MCF 10A (cell line): ENCODE measurements around the gene MTMR10. TPM values are rescaled to one million over a fixed set of nuclear protein-coding genes. Genes with fewer than 3 reads are reported as not detected.

Experiments used
- BruUV-seq: library from RNA; stranded (reverse); fragments of 400-500 nt; replicated peaks from 2 replicates; lab custom pipeline; 2021; lab: Mats Ljungman, UMichigan
- CTCF ChIA-PET: fragments of 300-600 bp; sonication (Branson Sonifier 250); formaldehyde crosslinking; extraction: SDS; loops from one replicate; lab custom pipeline; 2021; ENCODE audit warnings: antibody characterized with exemption, inconsistent platforms; lab: Yijun Ruan, JAX
- POLR2A ChIA-PET: fragments of 300-600, 350-650 bp; sonication (Branson Sonifier 250); formaldehyde crosslinking; extraction: SDS; loops from one replicate; lab custom pipeline; 2020; ENCODE audit warnings: antibody characterized with exemption, inconsistent platforms; lab: Yijun Ruan, JAX
- DNase-seq: peaks from one replicate; pipeline ENCODE4 v3.0.0-alpha.2; 2018; ENCODE audit not compliant: unreplicated experiment
- H3K27ac Mint-ChIP-seq: one replicate; pipeline ENCODE4 v1.8.0; 2022; ENCODE audit warnings: mild to moderate bottlenecking, low read depth, mixed read lengths; ENCODE audit not compliant: unreplicated experiment
- H3K27me3 Mint-ChIP-seq: one replicate; pipeline ENCODE4 v1.8.0; 2022; ENCODE audit warnings: mixed read lengths; ENCODE audit not compliant: insufficient read depth, unreplicated experiment
- H3K36me3 Mint-ChIP-seq: one replicate; pipeline ENCODE4 v1.8.0; 2022; ENCODE audit warnings: mild to moderate bottlenecking, moderate library complexity, mixed read lengths; ENCODE audit not compliant: insufficient read depth, unreplicated experiment
- H3K4me1 Mint-ChIP-seq: one replicate; pipeline ENCODE4 v1.8.0; 2022; ENCODE audit warnings: mixed read lengths; ENCODE audit not compliant: insufficient read depth, unreplicated experiment
- H3K4me3 Mint-ChIP-seq: one replicate; pipeline ENCODE4 v1.8.0; 2022; ENCODE audit warnings: mild to moderate bottlenecking, moderate library complexity, mixed read lengths; ENCODE audit not compliant: unreplicated experiment
- H3K9me3 Mint-ChIP-seq: one replicate; pipeline ENCODE4 v1.8.0; 2022; ENCODE audit warnings: mixed read lengths; ENCODE audit not compliant: unreplicated experiment
- intact Hi-C: fragments of 100-400 bp; cut with micrococcal nuclease; formaldehyde crosslinking; loops from 2 replicates; pipeline ENCODE4 v1.14.1; 2022
- total RNA-seq: library from RNA; stranded (reverse); gene quantifications from 2 replicates; pipeline ENCODE4 v1.2.3, GENCODE V29; 2022
- TF ChIP-seq, protein P1 (sequence below): fragments of 200-600 bp; IDR thresholded peaks from one replicate; pipeline ENCODE4 v1.8.0; 2022; ENCODE audit warnings: antibody characterized with exemption, mild to moderate bottlenecking; ENCODE audit not compliant: unreplicated experiment

Gene MTMR10
- total RNA-seq, 1 experiment from 2014 or later, result 11.4 TPM

DNA sequence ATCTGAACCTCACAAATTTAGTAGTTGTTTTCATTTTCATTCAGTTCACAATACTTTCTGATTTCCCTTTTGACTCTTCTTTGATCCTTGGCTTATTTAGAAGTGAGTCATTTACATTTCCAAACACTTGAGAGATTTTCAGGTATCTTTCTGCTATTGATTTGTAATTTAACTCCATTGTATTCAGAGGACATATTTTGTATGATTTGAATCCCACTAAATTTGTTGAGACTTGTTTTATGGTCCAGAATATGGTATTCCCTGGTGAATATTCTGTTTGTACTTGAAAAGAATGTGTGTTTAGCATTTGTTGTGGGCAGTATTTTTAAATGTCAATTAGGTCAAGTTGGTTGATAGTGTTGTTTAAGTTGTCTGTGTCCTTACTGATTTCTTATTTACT lies 58.1 kb downstream of the MTMR10 start:
- peaks cover 6% of the 10 kb centered on the region for H3K4me1 Mint-ChIP-seq
- no TSS peak for BruUV-seq
- H3K36me3 Mint-ChIP-seq, result peaks cover 80% of the 10 kb centered on the region
- intact Hi-C loops, result no loop called here
- peak overlapping the region; percentile 18 for H3K27ac Mint-ChIP-seq
- TF ChIP-seq, protein P1, sequence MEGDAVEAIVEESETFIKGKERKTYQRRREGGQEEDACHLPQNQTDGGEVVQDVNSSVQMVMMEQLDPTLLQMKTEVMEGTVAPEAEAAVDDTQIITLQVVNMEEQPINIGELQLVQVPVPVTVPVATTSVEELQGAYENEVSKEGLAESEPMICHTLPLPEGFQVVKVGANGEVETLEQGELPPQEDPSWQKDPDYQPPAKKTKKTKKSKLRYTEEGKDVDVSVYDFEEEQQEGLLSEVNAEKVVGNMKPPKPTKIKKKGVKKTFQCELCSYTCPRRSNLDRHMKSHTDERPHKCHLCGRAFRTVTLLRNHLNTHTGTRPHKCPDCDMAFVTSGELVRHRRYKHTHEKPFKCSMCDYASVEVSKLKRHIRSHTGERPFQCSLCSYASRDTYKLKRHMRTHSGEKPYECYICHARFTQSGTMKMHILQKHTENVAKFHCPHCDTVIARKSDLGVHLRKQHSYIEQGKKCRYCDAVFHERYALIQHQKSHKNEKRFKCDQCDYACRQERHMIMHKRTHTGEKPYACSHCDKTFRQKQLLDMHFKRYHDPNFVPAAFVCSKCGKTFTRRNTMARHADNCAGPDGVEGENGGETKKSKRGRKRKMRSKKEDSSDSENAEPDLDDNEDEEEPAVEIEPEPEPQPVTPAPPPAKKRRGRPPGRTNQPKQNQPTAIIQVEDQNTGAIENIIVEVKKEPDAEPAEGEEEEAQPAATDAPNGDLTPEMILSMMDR, result no peak
- ChIA-PET CTCF (interaction anchor here (1.2 kb wide), 1 partner anchor 196 kb away, joined by 3 read pairs; no protein-coding TSS in a partner anchor), POLR2A (interaction anchor here (0.8 kb wide), 1 partner anchor 27 kb away, joined by 3 read pairs; no protein-coding TSS in a partner anchor)
- no peak overlapping the region for H3K4me3 Mint-ChIP-seq
- no peak for DNase-seq
- no peaks in the 10 kb centered on the region for H3K27me3 Mint-ChIP-seq
- H3K9me3 Mint-ChIP-seq, result no peaks in the 10 kb centered on the region

DNA sequence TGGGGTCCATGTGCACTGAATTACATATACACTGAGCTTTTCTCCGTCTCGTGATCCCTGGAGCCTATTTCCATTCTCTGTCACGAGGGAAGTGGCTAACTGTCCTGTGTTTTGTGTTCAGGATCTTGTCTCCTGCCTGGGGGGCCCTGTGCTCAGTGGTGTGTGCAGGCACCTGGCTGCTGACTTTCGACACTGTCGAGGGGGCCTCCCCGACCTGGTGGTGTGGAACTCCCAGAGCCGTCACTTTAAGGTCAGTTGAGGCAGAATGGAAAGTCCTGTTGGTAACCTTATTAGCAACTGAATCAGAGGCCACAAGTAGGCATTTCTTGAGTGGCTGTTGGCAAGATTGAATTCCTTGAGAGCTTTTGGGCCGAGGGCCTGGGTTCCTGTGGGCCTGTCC lies 61.0 kb downstream of the MTMR10 start:
- no TSS peak for BruUV-seq
- intact Hi-C loops, result no loop called here
- no peaks in the 10 kb centered on the region for H3K27me3 Mint-ChIP-seq
- peaks cover 71% of the 10 kb centered on the region for H3K36me3 Mint-ChIP-seq
- POLR2A ChIA-PET, result interaction anchor here (1.1 kb wide), 1 partner anchor 12 kb away, joined by 5 read pairs; no protein-coding TSS in a partner anchor
- peaks cover 6% of the 10 kb centered on the region for H3K4me1 Mint-ChIP-seq
- H3K9me3 Mint-ChIP-seq, result no peaks in the 10 kb centered on the region
- TF ChIP-seq, protein P1, result no peak
- no peak overlapping the region for H3K27ac Mint-ChIP-seq
- CTCF ChIA-PET, result interaction anchor here (1.2 kb wide), 1 partner anchor 71 kb away, joined by 4 read pairs; no protein-coding TSS in a partner anchor
- no peak for DNase-seq
- no peak overlapping the region for H3K4me3 Mint-ChIP-seq

GRCh38 chr15:30929982-30930381 lies 61.4 kb downstream of the MTMR10 start:
- H3K27me3 Mint-ChIP-seq, result no peaks in the 10 kb centered on the region
- no peak overlapping the region for H3K4me3 Mint-ChIP-seq
- intact Hi-C loops, result no loop called here
- H3K27ac Mint-ChIP-seq, result no peak overlapping the region
- ChIA-PET POLR2A (interaction anchor here (1.1 kb wide), 1 partner anchor 11 kb away, joined by 5 read pairs; no protein-coding TSS in a partner anchor), CTCF (interaction anchor here (1.2 kb wide), 1 partner anchor 71 kb away, joined by 4 read pairs; no protein-coding TSS in a partner anchor)
- BruUV-seq, result no TSS peak
- peaks cover 6% of the 10 kb centered on the region for H3K4me1 Mint-ChIP-seq
- TF ChIP-seq, protein P1, result no peak
- no peak for DNase-seq
- peaks cover 71% of the 10 kb centered on the region for H3K36me3 Mint-ChIP-seq
- H3K9me3 Mint-ChIP-seq, result no peaks in the 10 kb centered on the region

DNA sequence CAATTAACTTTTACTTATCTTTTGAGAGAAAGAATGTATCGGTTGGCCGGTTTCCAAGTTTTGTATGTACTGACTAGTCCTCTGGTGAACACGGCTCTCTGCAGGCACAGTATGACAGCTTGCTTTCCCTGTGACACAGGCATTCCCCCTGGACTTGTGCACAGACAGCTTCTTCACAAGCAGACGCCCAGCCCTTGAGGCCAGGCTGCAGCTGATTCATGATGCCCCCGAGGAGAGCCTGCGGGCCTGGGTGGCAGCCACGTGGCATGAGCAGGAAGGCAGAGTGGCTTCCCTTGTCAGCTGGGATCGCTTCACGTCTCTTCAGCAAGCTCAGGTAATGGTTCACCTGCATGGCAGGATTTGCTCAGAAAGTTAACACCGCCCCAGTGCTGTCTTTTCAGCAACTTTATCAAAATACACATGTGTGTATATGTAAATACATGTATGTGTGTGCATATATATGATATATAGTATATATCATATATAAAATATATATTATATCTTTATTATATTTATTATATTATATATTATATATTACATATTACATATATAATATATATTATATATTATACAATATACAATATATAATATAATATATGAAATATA lies 62.3 kb downstream of the MTMR10 start:
- no TSS peak for BruUV-seq
- H3K27me3 Mint-ChIP-seq, result no peaks in the 10 kb centered on the region
- H3K27ac Mint-ChIP-seq, result no peak overlapping the region
- no peaks in the 10 kb centered on the region for H3K9me3 Mint-ChIP-seq
- intact Hi-C loops, result no loop called here
- no peak for DNase-seq
- no peak overlapping the region for H3K4me3 Mint-ChIP-seq
- TF ChIP-seq, protein P1, result no peak
- ChIA-PET CTCF (no interaction called here), POLR2A (interaction anchor here (0.6 kb wide), 1 partner anchor 161 kb away, joined by 3 read pairs; no protein-coding TSS in a partner anchor)
- peaks cover 6% of the 10 kb centered on the region for H3K4me1 Mint-ChIP-seq
- H3K36me3 Mint-ChIP-seq, result peaks cover 69% of the 10 kb centered on the region
